ENCODE data around the gene TRIML2.

TRIML2 gene, protein sequence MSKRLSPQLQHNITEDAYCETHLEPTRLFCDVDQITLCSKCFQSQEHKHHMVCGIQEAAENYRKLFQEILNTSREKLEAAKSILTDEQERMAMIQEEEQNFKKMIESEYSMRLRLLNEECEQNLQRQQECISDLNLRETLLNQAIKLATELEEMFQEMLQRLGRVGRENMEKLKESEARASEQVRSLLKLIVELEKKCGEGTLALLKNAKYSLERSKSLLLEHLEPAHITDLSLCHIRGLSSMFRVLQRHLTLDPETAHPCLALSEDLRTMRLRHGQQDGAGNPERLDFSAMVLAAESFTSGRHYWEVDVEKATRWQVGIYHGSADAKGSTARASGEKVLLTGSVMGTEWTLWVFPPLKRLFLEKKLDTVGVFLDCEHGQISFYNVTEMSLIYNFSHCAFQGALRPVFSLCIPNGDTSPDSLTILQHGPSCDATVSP

GRCh38 chr4:188109157-188109755 is at the start of gene TRIML2:
TRIML2 (minus strand) TSS chr4:188109603; CDS start chr4:188105368, 4,235 bp downstream.
- no peak for DNase-seq (ENCODE audit: low spot score)

DNA sequence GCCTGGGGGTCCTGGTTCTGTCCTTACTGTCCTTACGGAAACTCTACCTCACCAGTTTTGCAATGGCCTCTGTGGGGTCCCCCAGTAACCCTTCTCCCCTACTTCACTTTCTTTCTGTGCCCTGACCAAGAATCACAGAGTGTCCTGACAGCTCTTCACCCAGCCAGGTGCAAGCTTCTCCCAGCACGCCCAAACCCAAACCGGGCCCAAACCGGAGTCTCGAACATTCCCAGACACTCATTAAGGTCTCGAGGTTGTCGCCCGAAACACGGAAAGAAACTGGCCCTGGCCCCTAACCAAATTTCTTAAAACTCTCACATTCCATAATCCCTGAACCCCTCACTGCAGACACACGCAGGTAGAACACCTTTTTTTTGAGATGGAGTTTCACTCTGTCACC is 48.9 kb upstream of the TRIML2 start:
- no peak for DNase-seq (ENCODE audit: low spot score)

- no peak for DNase-seq (ENCODE audit: low spot score)
Observed at GRCh38 chr4:188154668-188155405, 45.4 kb upstream of the TRIML2 start.

- no peak for DNase-seq (ENCODE audit: low spot score)
Observed at GRCh38 chr4:188147776-188148175, 38.4 kb upstream of the TRIML2 start.

DNA sequence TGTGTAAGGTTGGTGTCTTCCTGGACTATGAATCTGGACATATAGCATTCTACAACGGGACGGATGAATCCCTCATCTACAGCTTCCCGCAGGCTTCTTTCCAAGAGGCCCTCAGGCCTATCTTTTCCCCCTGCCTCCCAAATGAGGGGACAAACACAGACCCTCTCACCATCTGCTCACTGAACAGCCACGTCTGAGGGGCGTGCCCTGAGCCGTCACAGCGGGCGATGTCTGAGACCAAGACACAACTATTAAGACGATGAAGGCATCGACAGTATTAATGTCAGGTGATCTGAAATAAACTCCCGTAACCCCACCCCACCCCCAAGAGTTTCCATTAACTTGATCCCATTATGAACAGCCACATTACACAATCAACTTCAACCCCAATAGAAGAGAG is 37.8 kb upstream of the TRIML2 start:
- no peak for DNase-seq (ENCODE audit: low spot score)

DNA sequence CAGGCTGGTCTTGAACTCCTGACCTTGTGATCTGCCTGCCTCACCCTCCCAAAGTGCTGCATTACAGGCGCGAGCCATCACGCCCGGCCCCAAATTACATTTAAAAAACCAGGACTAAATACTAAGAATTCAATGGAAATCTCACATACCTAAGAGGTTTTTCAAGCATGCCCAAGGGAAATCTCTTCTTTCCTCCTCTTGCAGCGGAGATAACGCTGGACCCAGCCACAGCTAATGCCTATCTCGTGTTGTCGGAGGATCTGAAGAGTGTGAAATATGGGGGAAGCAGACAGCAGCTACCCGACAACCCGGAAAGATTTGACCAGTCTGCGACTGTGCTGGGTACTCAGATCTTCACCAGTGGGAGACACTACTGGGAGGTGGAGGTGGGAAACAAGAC is 37.2 kb upstream of the TRIML2 start:
- no peak for DNase-seq (ENCODE audit: low spot score)

GRCh38 chr4:188145601-188146000 is 36.2 kb upstream of the TRIML2 start:
- no peak for DNase-seq (ENCODE audit: low spot score)

DNA sequence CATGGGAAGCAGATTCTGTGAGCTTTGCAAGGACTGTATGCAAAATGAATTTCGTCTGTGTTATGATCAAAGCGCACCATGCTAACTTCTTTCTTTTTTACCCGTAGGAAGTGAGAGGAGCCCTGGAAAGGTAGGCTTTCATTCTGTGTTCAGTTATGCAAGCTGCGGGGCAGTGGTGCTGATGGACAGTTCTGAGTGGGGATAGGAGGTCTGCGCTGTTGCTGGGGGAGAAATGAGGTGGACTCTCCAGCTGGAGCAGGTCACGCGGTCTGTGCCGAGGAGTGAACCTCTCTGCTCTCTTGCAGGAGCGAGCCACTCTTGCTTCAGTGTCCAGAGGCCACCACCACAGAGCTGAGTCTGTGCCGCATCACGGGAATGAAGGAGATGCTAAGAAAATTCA is 34.3 kb upstream of the TRIML2 start:
- no peak for DNase-seq (ENCODE audit: low spot score)

- DNase-seq (ENCODE audit: low spot score) = no peak
Observed at GRCh38 chr4:188139671-188140070, 30.3 kb upstream of the TRIML2 start.

DNA sequence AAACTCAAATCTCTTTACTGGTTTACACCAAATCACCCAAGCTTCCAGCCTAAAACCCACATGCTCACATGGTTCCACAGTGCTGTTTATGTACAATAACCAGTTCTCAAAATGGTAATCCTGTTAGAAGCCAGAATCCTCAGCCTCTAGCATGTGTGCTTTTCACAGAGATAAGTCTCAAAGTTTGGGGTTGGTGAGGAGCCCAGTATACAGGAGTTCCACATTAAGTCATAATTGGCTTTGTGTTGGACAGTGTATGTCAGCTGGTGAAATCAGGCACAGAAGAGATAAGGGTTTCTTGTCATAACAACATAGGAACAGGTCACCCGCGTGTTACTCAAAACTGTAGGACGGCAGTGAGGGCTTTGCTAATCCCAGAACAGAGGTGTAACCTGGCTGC is 29.7 kb upstream of the TRIML2 start, which contains the start of gene TRIML1:
TRIML1 (plus strand) TSS at position 301 of the 400 bp plus-strand sequence. CDS start 118 bp downstream, outside the sequence.
- DNase-seq (ENCODE audit: low spot score) = no peak

DNA sequence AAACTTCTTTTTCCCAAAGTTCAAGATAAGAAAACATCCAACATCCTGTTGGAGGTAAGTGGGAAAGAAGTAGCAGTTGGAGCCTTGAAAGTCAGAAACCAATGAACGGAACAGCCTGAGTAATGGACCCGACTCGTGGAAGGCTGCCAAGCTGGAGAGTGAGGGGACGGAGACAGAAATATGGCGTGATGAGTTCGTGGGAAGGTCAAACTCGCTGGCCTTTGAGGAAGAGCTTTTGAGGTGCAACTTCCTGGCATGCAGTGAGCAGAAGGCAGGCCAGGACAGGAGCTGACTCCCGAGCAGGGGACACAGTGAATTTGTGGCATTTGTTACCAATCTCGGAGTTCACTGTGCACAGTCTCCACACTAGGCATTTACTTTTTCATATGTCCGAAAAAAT is 28.8 kb upstream of the TRIML2 start:
- no peak for DNase-seq (ENCODE audit: low spot score)

DNA sequence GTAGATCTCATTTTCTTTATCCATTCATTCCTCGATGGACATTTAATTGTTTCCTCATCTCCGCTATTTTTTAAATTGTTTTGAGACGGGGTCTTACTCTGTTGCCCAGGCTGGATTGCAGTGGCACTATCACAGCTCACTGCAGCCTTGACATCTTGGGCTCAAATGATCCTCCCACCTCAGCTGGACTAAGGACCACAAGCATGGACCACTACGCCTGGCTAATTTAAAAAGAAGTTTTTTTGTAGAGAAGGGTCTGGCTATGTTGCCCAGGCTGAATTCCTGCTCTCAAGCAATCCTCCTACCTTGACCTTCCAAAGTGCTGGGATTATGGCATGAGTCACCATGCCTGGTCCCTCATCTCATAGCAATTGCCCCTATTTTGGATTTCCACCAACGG is 22.8 kb upstream of the TRIML2 start:
- DNase-seq (ENCODE audit: low spot score) = no peak

DNA sequence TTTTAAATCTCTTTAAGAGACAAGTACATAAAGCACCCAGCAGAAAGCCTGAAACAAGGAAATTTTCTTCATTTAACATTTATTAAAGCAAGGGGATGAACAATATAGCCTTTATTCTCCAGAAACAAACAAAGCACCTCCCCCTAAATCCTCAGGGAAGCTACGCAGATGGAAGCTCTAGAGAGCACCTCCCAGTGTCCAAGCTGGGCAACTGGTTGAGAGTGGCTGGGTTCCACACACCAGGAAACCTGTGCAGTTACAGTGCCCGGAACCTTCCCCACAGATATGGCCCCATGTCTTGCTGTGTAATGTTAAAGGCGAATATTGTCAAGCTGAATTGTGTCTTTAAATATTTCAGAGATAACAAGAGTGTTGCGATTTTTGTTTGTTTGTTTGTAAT is 21.0 kb upstream of the TRIML2 start:
- DNase-seq (ENCODE audit: low spot score) = no peak

DNA sequence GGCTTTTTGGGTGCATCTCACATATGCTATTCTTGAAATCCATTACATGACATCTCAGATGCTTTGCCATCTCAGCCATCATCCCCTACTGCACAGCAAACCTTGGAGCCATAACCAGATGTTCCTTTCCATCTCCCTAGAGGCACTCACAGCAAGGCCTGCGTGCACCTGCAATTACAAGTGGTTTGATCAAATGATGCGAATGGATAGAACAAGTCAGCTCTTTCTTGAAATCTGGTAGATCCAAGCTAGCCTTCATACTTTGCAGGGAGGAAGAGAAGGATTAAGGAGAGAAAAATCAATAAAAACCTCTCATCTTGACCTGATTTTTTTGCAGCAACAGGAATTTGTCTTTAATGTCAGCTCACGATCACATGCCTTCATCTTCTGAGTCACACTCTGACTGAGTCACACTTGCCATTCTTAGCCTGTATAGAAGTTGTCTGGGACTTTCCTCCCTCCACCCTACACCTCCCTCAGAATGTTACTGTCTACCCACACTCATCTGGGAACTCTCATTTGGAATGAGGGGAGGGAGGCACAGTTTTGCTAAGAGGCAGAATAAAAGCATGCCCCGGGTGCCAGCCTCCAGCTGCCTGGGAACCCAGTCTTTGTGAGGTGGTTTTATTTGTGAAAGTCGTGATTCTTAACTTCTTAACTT is 17.9 kb upstream of the TRIML2 start:
- no peak for DNase-seq (ENCODE audit: low spot score)

- DNase-seq (ENCODE audit: low spot score) = no peak
Observed at GRCh38 chr4:188121530-188121929, 12.1 kb upstream of the TRIML2 start.

DNA sequence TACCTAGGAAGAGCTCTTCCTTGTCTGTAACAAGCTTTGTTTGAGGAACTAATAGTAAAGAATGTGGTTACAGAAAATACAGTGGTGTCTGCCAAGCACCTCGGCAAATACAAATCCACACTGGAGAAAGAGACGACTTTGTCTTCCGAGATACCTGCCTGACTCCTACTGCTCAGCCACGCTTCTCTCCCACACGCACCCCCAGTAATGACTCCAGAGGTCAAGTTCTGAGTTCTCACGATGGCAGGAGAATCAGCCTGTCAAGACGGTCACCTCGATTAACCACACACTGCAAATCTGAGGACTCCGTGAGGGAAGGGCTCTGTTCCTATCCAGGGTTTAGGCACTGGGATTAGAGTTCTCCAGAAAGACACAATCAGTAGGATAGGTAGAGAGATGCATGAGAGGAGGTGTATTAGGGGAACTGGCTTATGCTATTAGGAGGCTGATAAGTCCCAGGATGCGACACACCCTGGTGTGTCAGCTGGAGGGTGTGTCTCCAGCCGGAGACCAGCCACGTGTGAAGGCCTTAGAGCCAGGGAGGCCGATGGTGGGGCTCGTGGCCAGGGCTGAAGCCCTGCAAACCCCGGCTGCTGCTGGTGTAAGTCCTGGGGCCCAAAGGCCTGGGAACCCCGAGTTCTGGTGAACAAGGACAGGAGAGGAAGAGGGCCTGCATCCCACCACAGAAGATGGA is 8.4 kb upstream of the TRIML2 start:
- no peak for DNase-seq (ENCODE audit: low spot score)

- no peak for DNase-seq (ENCODE audit: low spot score)
Observed at GRCh38 chr4:188113156-188113555, 3.8 kb upstream of the TRIML2 start.

GRCh38 chr4:188111955-188112354 is 2.6 kb upstream of the TRIML2 start:
- DNase-seq (ENCODE audit: low spot score) = no peak

- DNase-seq (ENCODE audit: low spot score) = no peak
Observed at GRCh38 chr4:188110741-188111471, 1.5 kb upstream of the TRIML2 start.

- DNase-seq (ENCODE audit: low spot score) = no peak
Observed at GRCh38 chr4:188110036-188110435, 633 bp upstream of the TRIML2 start.

All from hematopoietic multipotent progenitor cell treated with erythropoietin and hydrocortisone succinate and interleukin-3 and kit ligand, for 17 days (in vitro differentiated cells).